Upper lobe of left lung (tissue), 4 donors: ENCODE results near the gene ARHGAP10.

Experiments
- CTCF ChIP-seq, 6 experiments: fragments of 450-650 bp in 4 of 6; fragments of 200-600 bp in 2 of 6; sonication (generic) in 2 of 6; IDR thresholded peaks; one replicate each; pipeline ENCODE4 v1.5.1; 2016 to 2019; ENCODE audit warnings: antibody characterized with exemption in 6 of 6
- EP300 ChIP-seq, 4 donors: sonication (generic); formaldehyde crosslinking; IDR thresholded peaks; one replicate each; pipeline ENCODE4 v1.5.1; 2017; ENCODE audit warnings: antibody characterized with exemption in 4 of 4, control low read depth in 2 of 4
- POLR2A ChIP-seq, 4 donors: fragments of 450-650 bp; IDR thresholded peaks; one replicate each; pipeline ENCODE4 v1.5.1; 2016 to 2017; ENCODE audit warnings: antibody characterized with exemption in 4 of 4, mild to moderate bottlenecking in 2 of 4
- POLR2AphosphoS5 ChIP-seq, 2 donors: sonication (generic); formaldehyde crosslinking; IDR thresholded peaks; one replicate each; pipeline ENCODE4 v1.5.1; 2017; ENCODE audit warnings: antibody characterized with exemption in 2 of 2

GRCh38 chr4:147948336-147948735 lies 216.4 kb downstream of the ARHGAP10 start:
- TF ChIP-seq CTCF (IDR thresholded peaks at IDR 0.05) = no peak
- TF ChIP-seq POLR2AphosphoS5 (IDR thresholded peaks at IDR 0.05) = no peak
- TF ChIP-seq EP300 (IDR thresholded peaks at IDR 0.05) = no peak
- TF ChIP-seq POLR2A (IDR thresholded peaks at IDR 0.05) = no peak
